ENCODE data around the gene GNG3.

GRCh38 chr11:62678770-62679696, 28.4 kb upstream of the GNG3 start, which contains the start of gene UBXN1:
- TF ChIP-seq FOXM1 (IDR thresholded peaks at IDR 0.05; ENCODE audit: borderline replicate concordance, low read depth) (no peak), TAF1 (IDR thresholded peaks at IDR 0.05; ENCODE audit: low read depth) (peak; percentile 58), MAX (IDR thresholded peaks at IDR 0.05) (peak; percentile 86), USF1 (IDR thresholded peaks at IDR 0.05) (peak; percentile 100)
